Muscle layer of colon (tissue), 2 donors: ENCODE data around the gene ADCY5.

Experiments
- H3K27ac ChIP-seq: one replicate; pipeline ENCODE4 v1.7.0; 2013; ENCODE audit warnings: low read depth, mild to moderate bottlenecking, low read length, moderate library complexity
- H3K27me3 ChIP-seq, 2 donors: one replicate each; pipeline ENCODE4 v1.7.0; 2013; ENCODE audit warnings: low read length in 2 of 2, mild to moderate bottlenecking in 2 of 2; ENCODE audit not compliant: insufficient read depth in 2 of 2, control insufficient read depth in 1 of 2
- H3K36me3 ChIP-seq: one replicate; pipeline ENCODE4 v1.7.0; 2013; ENCODE audit warnings: mild to moderate bottlenecking, low read length; ENCODE audit not compliant: insufficient read depth
- H3K4me1 ChIP-seq: one replicate; pipeline ENCODE4 v1.7.0; 2013; ENCODE audit warnings: mild to moderate bottlenecking, low read length; ENCODE audit not compliant: insufficient read depth
- H3K4me3 ChIP-seq, 2 donors: one replicate each; pipeline ENCODE4 v1.7.0; 2013; ENCODE audit warnings: low read length in 2 of 2, low read depth in 1 of 2, mild to moderate bottlenecking in 1 of 2, moderate library complexity in 1 of 2
- H3K9ac ChIP-seq: one replicate; pipeline ENCODE4 v1.7.0; 2013; ENCODE audit warnings: low read length
- H3K9me3 ChIP-seq: one replicate; pipeline ENCODE4 v1.7.0; 2013; ENCODE audit warnings: mild to moderate bottlenecking, low read length
- donor health status: abdominal sarcoma.
- donor health status: Adenocarcinoma of cecum.

The ADCY5 gene

DNA sequence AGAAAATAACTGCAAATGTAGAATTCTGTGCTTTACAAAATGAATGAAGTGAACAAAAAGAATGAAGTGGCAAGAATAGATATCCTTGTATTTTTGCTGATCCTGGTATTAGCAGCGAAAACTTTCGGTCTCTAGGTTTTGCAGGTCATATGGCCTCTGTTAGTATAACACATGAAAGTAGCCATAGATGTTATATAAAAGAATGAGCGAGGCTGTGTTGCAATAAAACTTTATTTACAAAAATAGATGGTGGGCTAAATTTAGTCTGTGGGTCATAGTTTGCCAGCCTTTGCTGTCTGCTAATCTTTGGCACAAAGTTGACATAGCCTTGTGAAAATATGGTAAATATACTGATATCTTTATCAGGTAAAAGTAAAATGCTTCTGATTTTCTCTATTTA, 212.0 kb downstream of the ADCY5 start:
- Histone ChIP-seq H3K27ac (no peak overlapping the region), H3K27me3 (no peaks in the 10 kb centered on the region), H3K4me3 (no peak overlapping the region), H3K4me1 (no peaks in the 10 kb centered on the region), H3K9me3 (no peaks in the 10 kb centered on the region), H3K9ac (no peak overlapping the region), H3K36me3 (peaks cover 4% of the 10 kb centered on the region)
